GM18868 (cell line): ENCODE results near the gene F13A1.

Experiments used
- ATAC-seq: cut with Tn5 transposase; IDR thresholded peaks from one replicate; pipeline ENCODE4 v1.9.1; 2021; ENCODE audit warnings: mild to moderate bottlenecking, moderate library complexity; ENCODE audit not compliant: unreplicated experiment

Gene F13A1

GRCh38 chr6:6248651-6249050 is 71.8 kb downstream of the F13A1 start:
- no peak for ATAC-seq

DNA sequence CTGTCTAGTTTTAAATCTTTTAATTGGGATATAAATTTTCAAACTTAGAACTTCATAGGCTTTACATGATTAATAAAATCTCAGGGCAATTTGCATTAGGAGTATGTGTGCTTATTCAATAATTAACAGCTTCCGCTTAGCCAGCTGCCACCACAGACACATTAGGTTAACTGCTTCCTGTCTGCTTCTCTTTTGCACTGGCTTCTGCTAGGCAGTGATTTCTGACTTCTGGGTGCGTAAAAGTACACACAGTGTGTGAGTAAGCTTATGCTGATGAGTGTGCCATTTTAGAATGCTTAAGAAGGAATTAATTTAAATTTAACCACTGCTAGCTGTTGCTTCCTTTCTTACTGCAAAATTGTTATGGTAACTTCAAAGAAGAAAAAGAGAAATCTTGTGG is 73.9 kb downstream of the F13A1 start:
- ATAC-seq, result no peak

- no peak for ATAC-seq
Measured at GRCh38 chr6:6244624-6245023, 75.8 kb downstream of the F13A1 start.

GRCh38 chr6:6243846-6244245 is 76.6 kb downstream of the F13A1 start:
- no peak for ATAC-seq

- no peak for ATAC-seq
Measured at GRCh38 chr6:6239598-6240581, 80.6 kb downstream of the F13A1 start.

- ATAC-seq, result no peak
Measured at GRCh38 chr6:6236730-6237469, 83.6 kb downstream of the F13A1 start.

- no peak for ATAC-seq
Measured at GRCh38 chr6:6235786-6236185, 84.7 kb downstream of the F13A1 start.

GRCh38 chr6:6234963-6235362 is 85.5 kb downstream of the F13A1 start:
- ATAC-seq, result no peak

- ATAC-seq, result no peak
Measured at GRCh38 chr6:6230286-6230685, 90.2 kb downstream of the F13A1 start.

DNA sequence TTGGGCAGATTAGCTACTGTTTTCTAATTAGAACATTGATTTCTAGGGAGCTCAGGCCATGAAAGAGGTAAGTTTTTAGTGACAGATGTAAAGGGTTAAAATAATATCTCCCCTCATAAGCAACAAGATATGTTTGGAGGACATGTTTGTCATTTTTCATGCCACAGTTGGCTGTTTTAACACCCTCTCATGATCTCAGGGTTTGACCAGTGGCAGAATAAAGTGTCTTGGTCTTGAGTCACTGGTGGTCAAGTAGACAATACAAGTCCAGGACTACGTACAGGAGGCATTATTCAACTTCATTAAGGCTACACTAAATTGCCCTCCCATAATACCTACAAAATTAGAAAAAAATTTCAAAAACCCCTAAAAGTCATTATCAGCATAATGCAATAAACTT is 92.6 kb downstream of the F13A1 start:
- no peak for ATAC-seq

DNA sequence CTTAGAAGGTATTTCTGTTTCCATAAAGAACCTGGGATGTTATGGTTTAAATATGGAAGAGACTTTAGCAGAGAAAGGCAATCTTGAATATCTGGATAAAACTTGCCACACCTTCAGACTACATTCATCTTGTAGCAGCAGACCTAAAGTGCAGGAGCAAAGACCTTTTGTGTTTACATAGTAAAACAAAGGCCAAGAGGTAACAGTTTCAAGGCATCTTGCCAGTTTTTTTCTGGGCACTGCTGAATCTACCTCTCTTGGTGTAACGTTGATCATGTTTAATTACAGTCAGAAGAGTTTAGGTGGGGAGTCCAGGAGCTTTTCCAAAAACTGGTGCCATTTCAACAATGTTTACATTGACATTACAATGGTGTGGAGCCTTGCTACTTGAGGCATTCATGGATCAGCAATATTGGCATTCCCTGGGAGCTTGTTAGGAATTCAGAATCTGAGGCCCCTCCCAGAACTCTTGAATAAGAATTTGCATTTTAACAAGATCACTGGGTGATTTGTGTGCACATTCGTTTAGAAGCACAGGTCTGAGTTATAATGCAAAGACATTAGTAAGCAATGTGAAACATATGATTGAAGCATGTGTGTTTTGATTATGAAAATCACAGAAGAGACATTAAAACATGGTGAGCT is 94.5 kb downstream of the F13A1 start:
- ATAC-seq, result no peak

DNA sequence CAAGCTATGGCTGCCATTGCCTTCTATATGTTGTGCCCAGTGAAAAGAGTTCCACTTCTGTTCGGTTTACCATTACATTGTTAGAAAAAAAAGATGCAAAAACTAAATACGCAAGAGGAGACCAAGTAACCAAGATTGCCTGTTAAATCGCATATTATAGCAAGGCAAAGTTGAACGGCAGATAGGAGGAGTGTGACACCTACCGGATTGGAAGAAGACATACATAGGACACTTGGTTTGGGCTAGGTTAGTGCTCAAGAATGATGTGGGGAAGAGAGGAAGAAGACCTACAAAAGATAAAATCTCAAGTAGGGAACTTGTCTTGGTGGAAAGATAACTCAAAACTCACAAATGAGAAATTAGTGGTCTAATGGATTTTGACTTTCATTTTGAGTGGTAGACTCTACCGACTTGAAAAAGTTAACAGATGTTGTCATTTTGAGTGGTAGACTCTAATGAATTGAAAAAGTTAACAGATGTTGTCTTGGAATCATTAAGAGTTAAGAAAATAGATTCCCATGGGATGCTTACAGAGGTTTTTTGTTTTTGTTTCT is 95.5 kb downstream of the F13A1 start:
- ATAC-seq, result no peak

- ATAC-seq, result no peak
Measured at GRCh38 chr6:6221787-6222535, 98.5 kb downstream of the F13A1 start.

GRCh38 chr6:6220718-6221117 is 99.7 kb downstream of the F13A1 start:
- ATAC-seq, result no peak

GRCh38 chr6:6219716-6220115 is 100.7 kb downstream of the F13A1 start:
- no peak for ATAC-seq

- no peak for ATAC-seq
Measured at GRCh38 chr6:6218759-6219085, 101.7 kb downstream of the F13A1 start.

DNA sequence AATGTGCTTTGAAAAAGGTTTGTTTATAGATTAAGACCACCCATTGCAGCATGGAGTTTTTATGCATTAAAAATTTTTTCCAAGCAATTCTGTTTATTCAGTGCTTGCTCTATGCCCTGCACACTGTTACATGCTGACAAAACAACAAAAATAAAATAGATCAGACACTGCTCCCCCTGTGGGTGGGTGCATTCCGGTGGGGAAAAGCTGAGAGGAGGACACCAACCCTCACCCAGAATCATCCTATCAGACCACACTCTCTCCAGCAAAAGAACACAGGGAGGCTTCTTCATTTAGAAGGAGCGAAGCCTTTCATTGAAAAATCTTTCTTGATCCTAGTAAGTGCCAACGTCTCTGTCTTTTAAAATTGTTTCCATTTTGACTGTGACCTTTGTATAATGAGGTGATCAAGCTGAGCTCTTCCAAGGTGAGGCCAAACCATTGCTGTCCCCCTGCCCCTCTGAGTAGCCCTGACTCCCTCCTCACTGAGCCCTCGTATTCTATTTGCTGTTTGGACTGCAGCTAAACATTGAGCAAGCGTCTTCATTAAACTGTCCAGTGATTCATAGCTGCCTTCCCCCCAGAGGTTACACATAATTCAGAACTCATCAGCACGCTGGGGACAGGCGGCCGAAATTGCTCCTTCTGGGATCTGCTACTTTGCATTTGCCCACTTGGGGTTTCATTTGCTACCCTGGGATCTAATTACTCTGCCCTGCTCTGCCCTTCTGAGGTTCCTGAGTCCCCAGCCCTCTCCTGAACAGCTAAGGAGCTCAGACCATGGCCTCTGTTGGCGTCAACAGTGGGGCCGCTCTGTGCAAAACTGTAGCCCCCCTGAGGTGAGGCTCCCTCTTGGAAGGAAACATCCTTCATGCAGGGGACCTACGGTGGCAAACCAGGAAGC is 102.4 kb downstream of the F13A1 start:
- no peak for ATAC-seq

DNA sequence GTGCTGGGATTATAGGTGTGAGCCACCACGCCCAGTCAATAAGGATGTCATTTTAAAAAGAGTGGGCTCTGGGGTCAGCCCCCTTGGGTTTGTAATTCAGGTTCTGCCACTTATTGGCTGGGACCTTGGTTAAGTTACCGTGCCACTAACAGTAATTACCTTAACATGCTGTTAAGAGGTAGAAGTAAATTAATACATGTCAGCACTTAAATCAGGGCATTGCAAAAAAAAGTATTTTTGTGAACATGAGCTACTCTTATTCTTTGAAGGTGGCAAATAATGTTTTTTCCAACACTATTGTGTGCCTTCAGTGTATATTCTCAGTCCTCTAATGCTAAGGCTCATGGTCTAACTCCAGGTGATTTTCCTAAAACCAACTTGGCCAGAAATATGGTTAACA is 109.5 kb downstream of the F13A1 start:
- ATAC-seq, result no peak

DNA sequence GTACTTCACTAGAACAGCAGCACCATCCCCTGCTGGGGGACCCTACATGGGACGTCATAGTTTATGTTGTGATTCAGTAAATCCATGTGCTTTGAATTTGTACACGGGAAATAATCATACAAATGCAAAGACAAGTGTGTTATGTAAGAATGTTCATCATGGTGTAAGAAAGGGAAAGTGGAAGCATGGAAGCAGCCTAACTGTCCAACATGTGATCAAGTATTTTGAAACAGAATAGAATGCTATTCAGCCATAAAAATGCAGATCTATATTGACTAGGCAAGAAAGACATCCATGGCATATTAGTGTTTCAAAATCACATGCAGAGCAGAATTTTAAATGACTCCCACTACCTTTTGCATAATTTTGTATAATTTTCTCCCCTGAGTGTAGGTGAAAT is 117.6 kb downstream of the F13A1 start:
- ATAC-seq, result no peak

- no peak for ATAC-seq
Measured at GRCh38 chr6:6201200-6201599, 119.3 kb downstream of the F13A1 start.
